Right renal cortex interstitium (tissue), 3 donors: ENCODE results near the gene GJC2. TPM values are rescaled to one million over a fixed set of nuclear protein-coding genes. Genes with fewer than 3 reads are reported as not detected.
"Not testable (repeated sequence)": the region's sequence is repeated elsewhere in the genome, so short reads cannot be mapped to it uniquely, and the experiment has no call there.

Experiments used
- DNase-seq, 3 donors: peaks; one replicate each; pipeline ENCODE4 v3.0.0-alpha.2; 2013; ENCODE audit warnings: low read depth in 3 of 3, low spot score in 2 of 3
- polyA plus RNA-seq, 3 donors: library from polyadenylated mRNA; unstranded; fragments of 120-200 nt; gene quantifications; one replicate each; pipeline ENCODE4 v1.2.1, GENCODE V29; 2013; ENCODE audit not compliant: insufficient read length in 3 of 3

GJC2 gene
- polyA plus RNA-seq, 3 donors: 0.46 to 0.71 (median 0.51) TPM

- DNase-seq: no peak
Measured at GRCh38 chr1:228170666-228171065, 20.9 kb downstream of the GJC2 start.

GRCh38 chr1:228171221-228171891 lies 21.6 kb downstream of the GJC2 start:
- no peak for DNase-seq

GRCh38 chr1:228172591-228173527 lies 23.1 kb downstream of the GJC2 start:
- DNase-seq: no peak

- DNase-seq: not testable (repeated sequence)
Measured at GRCh38 chr1:228173528-228174481, 24.1 kb downstream of the GJC2 start.

GRCh38 chr1:228174482-228175315 lies 25.0 kb downstream of the GJC2 start:
- no peak for DNase-seq

GRCh38 chr1:228175316-228176023 lies 25.7 kb downstream of the GJC2 start:
- no peak for DNase-seq

- no peak for DNase-seq
Measured at GRCh38 chr1:228176024-228176395, 26.3 kb downstream of the GJC2 start.

- no peak for DNase-seq
Measured at GRCh38 chr1:228176461-228177182, 26.9 kb downstream of the GJC2 start.

GRCh38 chr1:228177183-228177475 lies 27.4 kb downstream of the GJC2 start:
- no peak for DNase-seq

- no peak for DNase-seq
Measured at GRCh38 chr1:228177721-228178710, 28.3 kb downstream of the GJC2 start.

GRCh38 chr1:228178737-228179684 lies 29.3 kb downstream of the GJC2 start:
- no peak for DNase-seq

- DNase-seq: no peak
Measured at GRCh38 chr1:228180271-228180958, 30.7 kb downstream of the GJC2 start.

GRCh38 chr1:228180959-228181644 lies 31.4 kb downstream of the GJC2 start:
- DNase-seq: no peak

GRCh38 chr1:228181645-228182034 lies 31.9 kb downstream of the GJC2 start:
- no peak for DNase-seq

GRCh38 chr1:228182296-228183030 lies 32.7 kb downstream of the GJC2 start:
- DNase-seq: no peak
